ENCODE data around the gene NCAM1.
"Not testable (repeated sequence)": the region's sequence is repeated elsewhere in the genome, so short reads cannot be mapped to it uniquely, and the experiment has no call there.

NCAM1 gene

GRCh38 chr11:113021111-113021510, 59.9 kb downstream of the NCAM1 start:
- Mint-ChIP-seq H3K27ac (no peak overlapping the region), H3K4me1 (ENCODE audit: low read depth) (no peaks in the 10 kb centered on the region), H3K27me3 (ENCODE audit: low read depth) (peaks cover 2% of the 10 kb centered on the region), H3K36me3 (ENCODE audit: low read depth) (no peaks in the 10 kb centered on the region), H3K9me3 (no peaks in the 10 kb centered on the region), H3K4me3 (no peak overlapping the region)
- DNase-seq (ENCODE audit: low spot score) = no peak

- Mint-ChIP-seq H3K4me3 (no peak overlapping the region), H3K9me3 (no peaks in the 10 kb centered on the region)
Measured at GRCh38 chr11:113022262-113022661, 61.0 kb downstream of the NCAM1 start.

GRCh38 chr11:113023228-113023627, 62.0 kb downstream of the NCAM1 start:
- H3K9me3 Mint-ChIP-seq = no peaks in the 10 kb centered on the region
- no peak overlapping the region for H3K4me3 Mint-ChIP-seq
- peaks cover 2% of the 10 kb centered on the region for H3K27me3 Mint-ChIP-seq (ENCODE audit: low read depth)
- no peak overlapping the region for H3K27ac Mint-ChIP-seq
- H3K36me3 Mint-ChIP-seq (ENCODE audit: low read depth) = no peaks in the 10 kb centered on the region
- no peaks in the 10 kb centered on the region for H3K4me1 Mint-ChIP-seq (ENCODE audit: low read depth)
- no peak for DNase-seq (ENCODE audit: low spot score)

More at GRCh38 chr11:113022262-113022661, 61.0 kb downstream of the NCAM1 start:
- Mint-ChIP-seq H3K27me3 (ENCODE audit: low read depth) (peaks cover 2% of the 10 kb centered on the region), H3K36me3 (ENCODE audit: low read depth) (no peaks in the 10 kb centered on the region), H3K27ac (no peak overlapping the region), H3K4me1 (ENCODE audit: low read depth) (no peaks in the 10 kb centered on the region)
- no peak for DNase-seq (ENCODE audit: low spot score)

- Mint-ChIP-seq H3K27me3 (ENCODE audit: low read depth) (peaks cover 2% of the 10 kb centered on the region), H3K27ac (no peak overlapping the region), H3K36me3 (ENCODE audit: low read depth) (no peaks in the 10 kb centered on the region), H3K4me1 (ENCODE audit: low read depth) (no peaks in the 10 kb centered on the region), H3K9me3 (no peaks in the 10 kb centered on the region), H3K4me3 (no peak overlapping the region)
- no peak for DNase-seq (ENCODE audit: low spot score)
Measured at GRCh38 chr11:113023986-113024385, 62.8 kb downstream of the NCAM1 start.

GRCh38 chr11:113026778-113027177, 65.6 kb downstream of the NCAM1 start:
- DNase-seq (ENCODE audit: low spot score) = no peak
- Mint-ChIP-seq H3K4me1 (ENCODE audit: low read depth) (no peaks in the 10 kb centered on the region), H3K27me3 (ENCODE audit: low read depth) (peaks cover 2% of the 10 kb centered on the region)

DNA sequence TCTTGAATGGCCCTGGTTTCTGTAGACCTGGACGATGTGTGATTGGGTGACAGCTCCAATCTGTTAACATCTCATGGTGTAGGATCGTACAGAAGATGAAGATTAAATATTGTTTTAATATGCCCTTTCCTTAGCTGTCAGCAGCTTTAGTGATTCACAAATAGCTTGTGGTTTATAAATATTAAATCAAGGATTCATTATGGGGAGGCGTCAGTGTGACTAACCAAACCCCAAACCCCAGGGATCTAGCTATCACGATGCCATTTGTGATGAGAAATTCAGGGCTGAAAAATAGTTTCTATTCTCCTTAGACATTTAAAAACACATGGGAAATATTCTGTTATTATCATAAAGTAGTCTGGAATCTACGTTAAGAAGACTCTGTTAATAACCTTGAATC, 73.4 kb downstream of the NCAM1 start:
- Mint-ChIP-seq H3K27ac (no peak overlapping the region), H3K4me1 (ENCODE audit: low read depth) (no peaks in the 10 kb centered on the region), H3K4me3 (no peak overlapping the region), H3K9me3 (no peaks in the 10 kb centered on the region), H3K36me3 (ENCODE audit: low read depth) (no peaks in the 10 kb centered on the region), H3K27me3 (ENCODE audit: low read depth) (no peaks in the 10 kb centered on the region)
- no peak for DNase-seq (ENCODE audit: low spot score)

More at GRCh38 chr11:113026778-113027177, 65.6 kb downstream of the NCAM1 start:
- no peak overlapping the region for H3K27ac Mint-ChIP-seq
- no peaks in the 10 kb centered on the region for H3K36me3 Mint-ChIP-seq (ENCODE audit: low read depth)
- no peaks in the 10 kb centered on the region for H3K9me3 Mint-ChIP-seq
- no peak overlapping the region for H3K4me3 Mint-ChIP-seq

DNA sequence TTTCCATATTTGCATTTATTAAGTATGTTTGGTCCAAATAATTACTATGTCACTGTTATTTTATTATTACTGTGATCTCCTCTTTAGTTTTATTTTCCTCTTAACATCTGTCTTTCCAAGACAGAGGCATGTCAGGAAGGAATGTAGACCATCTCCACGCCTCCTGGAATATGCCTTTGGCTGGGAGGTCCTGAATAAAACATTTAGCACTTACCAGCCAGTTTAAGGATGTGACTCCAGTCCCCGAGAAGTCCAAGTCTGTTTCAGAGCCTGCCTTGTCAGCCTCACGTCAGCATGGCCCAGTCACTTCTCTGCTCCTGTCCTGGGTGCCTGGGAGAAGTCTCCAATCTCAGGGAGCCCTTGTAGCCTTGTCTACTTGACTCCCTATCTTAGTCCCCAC, 74.5 kb downstream of the NCAM1 start:
- Mint-ChIP-seq H3K4me1 (ENCODE audit: low read depth) (no peaks in the 10 kb centered on the region), H3K4me3 (no peak overlapping the region), H3K9me3 (no peaks in the 10 kb centered on the region), H3K36me3 (ENCODE audit: low read depth) (no peaks in the 10 kb centered on the region), H3K27ac (no peak overlapping the region), H3K27me3 (ENCODE audit: low read depth) (no peaks in the 10 kb centered on the region)
- DNase-seq (ENCODE audit: low spot score) = no peak

- H3K27ac Mint-ChIP-seq = no peak overlapping the region
- H3K36me3 Mint-ChIP-seq (ENCODE audit: low read depth) = no peaks in the 10 kb centered on the region
- H3K27me3 Mint-ChIP-seq (ENCODE audit: low read depth) = no peaks in the 10 kb centered on the region
- no peak for DNase-seq (ENCODE audit: low spot score)
- no peak overlapping the region for H3K4me3 Mint-ChIP-seq
- no peaks in the 10 kb centered on the region for H3K9me3 Mint-ChIP-seq
- H3K4me1 Mint-ChIP-seq (ENCODE audit: low read depth) = no peaks in the 10 kb centered on the region
Measured at GRCh38 chr11:113043698-113044097, 82.5 kb downstream of the NCAM1 start.

DNA sequence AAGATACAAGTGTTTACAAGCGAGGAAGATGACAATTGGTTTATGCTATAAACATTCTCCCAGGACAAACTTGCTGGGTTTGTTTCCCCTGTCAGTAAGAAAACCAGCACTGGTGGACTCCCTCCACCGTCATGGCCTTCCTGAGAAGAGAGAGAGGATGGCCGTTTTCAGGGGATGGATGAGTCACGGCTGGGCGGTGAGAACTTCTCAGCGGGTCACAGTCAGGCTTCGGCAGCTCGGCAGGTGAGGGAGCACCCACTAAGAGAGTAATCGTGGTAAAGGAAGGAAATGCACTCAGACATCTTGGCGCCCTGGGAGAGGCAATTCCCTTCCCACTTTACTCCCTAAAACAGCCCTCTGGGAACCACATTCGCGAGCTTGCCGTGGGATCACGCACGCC, 83.9 kb downstream of the NCAM1 start:
- no peak for DNase-seq (ENCODE audit: low spot score)
- no peaks in the 10 kb centered on the region for H3K27me3 Mint-ChIP-seq (ENCODE audit: low read depth)
- no peak overlapping the region for H3K4me3 Mint-ChIP-seq
- no peaks in the 10 kb centered on the region for H3K9me3 Mint-ChIP-seq
- no peak overlapping the region for H3K27ac Mint-ChIP-seq
- H3K4me1 Mint-ChIP-seq (ENCODE audit: low read depth) = no peaks in the 10 kb centered on the region
- no peaks in the 10 kb centered on the region for H3K36me3 Mint-ChIP-seq (ENCODE audit: low read depth)

- Mint-ChIP-seq H3K4me3 (no peak overlapping the region), H3K9me3 (no peaks in the 10 kb centered on the region), H3K27ac (no peak overlapping the region), H3K27me3 (ENCODE audit: low read depth) (no peaks in the 10 kb centered on the region), H3K36me3 (ENCODE audit: low read depth) (no peaks in the 10 kb centered on the region), H3K4me1 (ENCODE audit: low read depth) (no peaks in the 10 kb centered on the region)
- no peak for DNase-seq (ENCODE audit: low spot score)
Measured at GRCh38 chr11:113046866-113047265, 85.6 kb downstream of the NCAM1 start.

- no peak overlapping the region for H3K27ac Mint-ChIP-seq
- no peaks in the 10 kb centered on the region for H3K9me3 Mint-ChIP-seq
- H3K4me1 Mint-ChIP-seq (ENCODE audit: low read depth) = no peaks in the 10 kb centered on the region
- DNase-seq (ENCODE audit: low spot score) = no peak
- no peak overlapping the region for H3K4me3 Mint-ChIP-seq
- no peaks in the 10 kb centered on the region for H3K36me3 Mint-ChIP-seq (ENCODE audit: low read depth)
- H3K27me3 Mint-ChIP-seq (ENCODE audit: low read depth) = no peaks in the 10 kb centered on the region
Measured at GRCh38 chr11:113048820-113049768, 87.9 kb downstream of the NCAM1 start.

DNA sequence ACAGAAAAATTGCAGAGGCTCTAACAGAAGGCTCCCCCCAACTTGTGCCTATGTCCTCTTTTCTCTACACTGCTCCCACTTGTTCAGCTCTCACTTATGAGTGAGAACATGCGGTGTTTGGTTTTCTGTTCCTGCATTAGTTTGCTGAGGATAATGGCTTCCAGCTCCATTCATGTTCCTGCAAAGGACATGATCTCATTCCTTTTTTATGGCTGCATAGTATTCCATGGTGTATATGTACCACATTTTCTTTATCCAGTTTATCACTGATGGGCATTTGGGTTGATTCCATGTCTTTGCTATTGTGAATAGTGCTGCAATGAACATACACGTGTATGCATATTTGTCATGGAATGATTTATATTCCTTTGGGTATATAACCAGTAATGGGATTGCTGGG, 91.8 kb downstream of the NCAM1 start:
- H3K4me1 Mint-ChIP-seq (ENCODE audit: low read depth); H3K9me3 Mint-ChIP-seq; H3K4me3 Mint-ChIP-seq; DNase-seq (ENCODE audit: low spot score); H3K36me3 Mint-ChIP-seq (ENCODE audit: low read depth); H3K27ac Mint-ChIP-seq; H3K27me3 Mint-ChIP-seq (ENCODE audit: low read depth): not testable (repeated sequence)

DNA sequence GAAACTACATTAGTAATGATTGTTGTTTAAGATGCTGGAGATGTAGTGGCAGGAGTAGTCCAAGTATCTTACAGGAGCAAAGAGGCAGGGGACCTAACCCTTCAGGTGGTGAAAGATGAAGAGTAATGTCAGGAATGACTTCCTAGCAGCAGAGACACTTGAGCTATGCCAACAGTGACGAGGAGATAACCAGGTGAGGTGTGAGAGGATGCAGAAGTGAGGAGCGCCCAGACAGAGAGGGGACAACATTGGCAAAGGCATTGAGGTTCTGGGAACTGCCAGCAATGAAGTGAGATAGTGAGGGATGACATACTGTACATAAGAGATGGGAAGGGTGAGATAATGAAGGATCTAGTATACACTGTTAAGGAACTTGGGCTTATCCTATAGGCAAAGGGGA, 95.8 kb downstream of the NCAM1 start:
- H3K27ac Mint-ChIP-seq = no peak overlapping the region
- H3K4me1 Mint-ChIP-seq (ENCODE audit: low read depth) = no peaks in the 10 kb centered on the region
- no peaks in the 10 kb centered on the region for H3K36me3 Mint-ChIP-seq (ENCODE audit: low read depth)
- no peak overlapping the region for H3K4me3 Mint-ChIP-seq
- no peaks in the 10 kb centered on the region for H3K27me3 Mint-ChIP-seq (ENCODE audit: low read depth)
- H3K9me3 Mint-ChIP-seq = no peaks in the 10 kb centered on the region
- no peak for DNase-seq (ENCODE audit: low spot score)

DNA sequence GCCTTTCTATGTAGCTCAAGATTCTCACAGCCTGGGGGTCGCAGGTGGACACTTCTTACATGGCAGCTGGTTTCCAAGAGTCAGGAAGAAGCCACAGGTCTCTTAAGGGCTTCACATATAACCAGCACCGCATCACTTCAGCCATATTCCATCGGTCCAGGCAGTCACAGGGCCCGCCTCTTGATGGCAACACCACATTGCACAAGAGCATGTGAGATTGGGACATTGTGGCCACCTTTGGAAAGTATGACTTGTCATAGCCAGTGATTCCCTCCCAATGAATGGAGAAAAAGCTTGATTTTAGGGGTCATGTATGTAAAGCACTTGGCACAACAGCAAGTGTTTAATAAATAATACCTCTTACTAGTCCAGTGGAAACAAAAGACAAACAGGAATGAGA, 98.3 kb downstream of the NCAM1 start:
- DNase-seq (ENCODE audit: low spot score) = no peak
- Mint-ChIP-seq H3K27ac (no peak overlapping the region), H3K9me3 (no peaks in the 10 kb centered on the region)

GRCh38 chr11:113065330-113065729, 104.1 kb downstream of the NCAM1 start:
- Mint-ChIP-seq H3K4me1 (ENCODE audit: low read depth) (no peaks in the 10 kb centered on the region), H3K27me3 (ENCODE audit: low read depth) (peaks cover 2% of the 10 kb centered on the region), H3K9me3 (no peaks in the 10 kb centered on the region), H3K27ac (no peak overlapping the region), H3K4me3 (no peak overlapping the region), H3K36me3 (ENCODE audit: low read depth) (no peaks in the 10 kb centered on the region)
- DNase-seq (ENCODE audit: low spot score) = no peak

More for the DNA sequence above, 98.3 kb downstream of the NCAM1 start:
- Mint-ChIP-seq H3K4me1 (ENCODE audit: low read depth) (no peaks in the 10 kb centered on the region), H3K27me3 (ENCODE audit: low read depth) (peaks cover 2% of the 10 kb centered on the region), H3K36me3 (ENCODE audit: low read depth) (no peaks in the 10 kb centered on the region), H3K4me3 (no peak overlapping the region)

Measured in T-helper 2 cell treated with Interferon-gamma antibody and Interleukin-4, amounts not matched to agents 5 μg/mL and 100 μg/mL, for 36 hours (primary cell).